ENCODE results near the gene TAAR2. TPM values are rescaled to one million over a fixed set of nuclear protein-coding genes. Genes with fewer than 3 reads are reported as not detected.
A peak's percentile ranks its signal among the peaks of the same experiment; 100 is the strongest.
"Not testable (repeated sequence)": the region's sequence is repeated elsewhere in the genome, so short reads cannot be mapped to it uniquely, and the experiment has no call there.

TAAR2 gene
- polyA plus RNA-seq, 1 donor (not counting 4 experiments of a cell fraction or from before 2014, with no cell fraction given): not detected

- peaks cover 8% of the 10 kb centered on the region for H3K4me1 ChIP-seq (ENCODE audit: control insufficient read depth, extremely low read depth, insufficient read depth, low read length)
- no peak for TF ChIP-seq EZH2 (IDR thresholded peaks at IDR 0.05; ENCODE audit: low read length)
- no peak for TF ChIP-seq CTCF (optimal IDR thresholded peaks at IDR 0.05 in 1 of 3, IDR thresholded peaks at IDR 0.05 in 1 of 3, conservative IDR thresholded peaks at IDR 0.05 in 1 of 3; ENCODE audit: extremely low read depth in 1 of 3, insufficient read depth in 2 of 3, low read length in 3 of 3)
- H3K27me3 ChIP-seq (ENCODE audit: control insufficient read depth, extremely low read depth, insufficient read depth, low read length): no peaks in the 10 kb centered on the region
- H3K4me2 ChIP-seq (ENCODE audit: control insufficient read depth, extremely low read depth, insufficient read depth, low read depth, low read length): peak overlapping the region; percentile 48
- H3K27ac ChIP-seq (ENCODE audit: control insufficient read depth, insufficient read depth, low read length): no peak overlapping the region
- no peaks in the 10 kb centered on the region for H4K20me1 ChIP-seq (ENCODE audit: control insufficient read depth, extremely low read depth, insufficient read depth, low read length)
- H3K4me3 ChIP-seq (ENCODE audit: control insufficient read depth in 2 of 3, extremely low read depth in 1 of 3, insufficient read depth in 2 of 3, low read depth in 1 of 3, low read length in 3 of 3): no peak overlapping the region
- no peaks in the 10 kb centered on the region for H3K79me2 ChIP-seq (ENCODE audit: control insufficient read depth, insufficient read depth, low read length)
- dilution Hi-C loops (cut with MboI; ENCODE audit: extremely low pct_ligation_motif_present, low sequenced_read_pairs): no loop called here
- H2AFZ ChIP-seq (ENCODE audit: control insufficient read depth, low read length): peak overlapping the region; percentile 40
- peak; percentile 79 for FAIRE-seq
- no peak for DNase-seq (ENCODE audit: low read depth, low spot score)
- H3K36me3 ChIP-seq (ENCODE audit: control insufficient read depth in 2 of 2, extremely low read depth in 1 of 2, insufficient read depth in 2 of 2, low read length in 2 of 2): no peaks in the 10 kb centered on the region
- no peak overlapping the region for H3K9ac ChIP-seq (ENCODE audit: control insufficient read depth, extremely low read depth, insufficient read depth, low read length)
- no peaks in the 10 kb centered on the region for H3K9me1 ChIP-seq (ENCODE audit: control insufficient read depth, extremely low read depth, insufficient read depth, low read length)
- no peaks in the 10 kb centered on the region for H3K9me3 ChIP-seq (ENCODE audit: control insufficient read depth, low read depth, low read length)
These were observed 19.4 kb downstream of the TAAR2 start for GRCh38 chr6:132604635-132605152.

GRCh38 chr6:132600900-132601299 is 23.2 kb downstream of the TAAR2 start:
- H4K20me1 ChIP-seq (ENCODE audit: control insufficient read depth, extremely low read depth, insufficient read depth, low read length); H3K27ac ChIP-seq (ENCODE audit: control insufficient read depth, insufficient read depth, low read length); H3K36me3 ChIP-seq (ENCODE audit: control insufficient read depth in 2 of 2, extremely low read depth in 1 of 2, insufficient read depth in 2 of 2, low read length in 2 of 2); H2AFZ ChIP-seq (ENCODE audit: control insufficient read depth, low read length); dilution Hi-C loops (cut with MboI; ENCODE audit: extremely low pct_ligation_motif_present, low sequenced_read_pairs); H3K4me1 ChIP-seq (ENCODE audit: control insufficient read depth, extremely low read depth, insufficient read depth, low read length); H3K79me2 ChIP-seq (ENCODE audit: control insufficient read depth, insufficient read depth, low read length); H3K4me3 ChIP-seq (ENCODE audit: control insufficient read depth in 2 of 3, extremely low read depth in 1 of 3, insufficient read depth in 2 of 3, low read depth in 1 of 3, low read length in 3 of 3); FAIRE-seq; H3K9me3 ChIP-seq (ENCODE audit: control insufficient read depth, low read depth, low read length); H3K9me1 ChIP-seq (ENCODE audit: control insufficient read depth, extremely low read depth, insufficient read depth, low read length); H3K4me2 ChIP-seq (ENCODE audit: control insufficient read depth, extremely low read depth, insufficient read depth, low read depth, low read length); H3K27me3 ChIP-seq (ENCODE audit: control insufficient read depth, extremely low read depth, insufficient read depth, low read length); DNase-seq (ENCODE audit: low read depth, low spot score); H3K9ac ChIP-seq (ENCODE audit: control insufficient read depth, extremely low read depth, insufficient read depth, low read length): not testable (repeated sequence)

GRCh38 chr6:132598473-132598872 is 25.6 kb downstream of the TAAR2 start:
- no peak overlapping the region for H3K9ac ChIP-seq (ENCODE audit: control insufficient read depth, extremely low read depth, insufficient read depth, low read length)
- dilution Hi-C loops (cut with MboI; ENCODE audit: extremely low pct_ligation_motif_present, low sequenced_read_pairs): no loop called here
- no peak overlapping the region for H3K4me2 ChIP-seq (ENCODE audit: control insufficient read depth, extremely low read depth, insufficient read depth, low read depth, low read length)

More at GRCh38 chr6:132598473-132598872, 25.6 kb downstream of the TAAR2 start:
- H3K27me3 ChIP-seq (ENCODE audit: control insufficient read depth, extremely low read depth, insufficient read depth, low read length): no peaks in the 10 kb centered on the region
- TF ChIP-seq CTCF (optimal IDR thresholded peaks at IDR 0.05 in 1 of 3, IDR thresholded peaks at IDR 0.05 in 1 of 3, conservative IDR thresholded peaks at IDR 0.05 in 1 of 3; ENCODE audit: extremely low read depth in 1 of 3, insufficient read depth in 2 of 3, low read length in 3 of 3): peak; percentile 38 to 60 (median 50)
- no peak for TF ChIP-seq EZH2 (IDR thresholded peaks at IDR 0.05; ENCODE audit: low read length)
- no peaks in the 10 kb centered on the region for H3K36me3 ChIP-seq (ENCODE audit: control insufficient read depth in 2 of 2, extremely low read depth in 1 of 2, insufficient read depth in 2 of 2, low read length in 2 of 2)
- no peaks in the 10 kb centered on the region for H3K4me1 ChIP-seq (ENCODE audit: control insufficient read depth, extremely low read depth, insufficient read depth, low read length)
- FAIRE-seq (no peak), DNase-seq (ENCODE audit: low read depth, low spot score) (no peak)
- no peak overlapping the region for H2AFZ ChIP-seq (ENCODE audit: control insufficient read depth, low read length)
- no peak overlapping the region for H3K4me3 ChIP-seq (ENCODE audit: control insufficient read depth in 2 of 3, extremely low read depth in 1 of 3, insufficient read depth in 2 of 3, low read depth in 1 of 3, low read length in 3 of 3)
- H3K9me1 ChIP-seq (ENCODE audit: control insufficient read depth, extremely low read depth, insufficient read depth, low read length): no peaks in the 10 kb centered on the region
- no peaks in the 10 kb centered on the region for H4K20me1 ChIP-seq (ENCODE audit: control insufficient read depth, extremely low read depth, insufficient read depth, low read length)
- no peaks in the 10 kb centered on the region for H3K79me2 ChIP-seq (ENCODE audit: control insufficient read depth, insufficient read depth, low read length)
- no peak overlapping the region for H3K27ac ChIP-seq (ENCODE audit: control insufficient read depth, insufficient read depth, low read length)
- no peaks in the 10 kb centered on the region for H3K9me3 ChIP-seq (ENCODE audit: control insufficient read depth, low read depth, low read length)

All from keratinocyte (primary cell).